ENCODE measurements around the gene LYRM9. TPM values are rescaled to one million over a fixed set of nuclear protein-coding genes. Genes with fewer than 3 reads are reported as not detected.

LYRM9 gene
- total and polyA plus RNA-seq, 9 of the 15 experiments (the other 6 are each of a cell fraction or from before 2014, with no cell fraction given), result 0.98 to 4.7 (median 1.8) TPM

GRCh38 chr17:27928587-27928986 is 35.4 kb upstream of the LYRM9 start (continued):
- TF ChIP-seq MTA2 (IDR thresholded peaks at IDR 0.05; ENCODE audit: low read depth) (no peak), FOS (IDR thresholded peaks at IDR 0.05; ENCODE audit: extremely low read depth, insufficient read length) (no peak), POU5F1 (IDR thresholded peaks at IDR 0.05; ENCODE audit: borderline replicate concordance, low read depth, low read length, partially characterized antibody) (no peak), ZNF384 (IDR thresholded peaks at IDR 0.05; ENCODE audit: low read depth, low read length) (0 out of 2 replicates have a peak, but pooled peaks have one; percentile 42), ARID1B (IDR thresholded peaks at IDR 0.05) (peak; percentile 53), BHLHE40 (IDR thresholded peaks at IDR 0.05; ENCODE audit: low read length) (no peak), TCF7 (IDR thresholded peaks at IDR 0.05; ENCODE audit: borderline replicate concordance) (no peak), SP1 (CRISPR knock-in tag; IDR thresholded peaks at IDR 0.05) (no peak), CBFA2T3 (IDR thresholded peaks at IDR 0.05) (peak; percentile 66), ZNF23 (CRISPR knock-in tag; IDR thresholded peaks at IDR 0.05) (no peak), PCBP2 (IDR thresholded peaks at IDR 0.05; ENCODE audit: low read depth, low read length, poor library complexity, severe bottlenecking) (no peak), ZNF3 (CRISPR knock-in tag; IDR thresholded peaks at IDR 0.05) (no peak), ELF4 (CRISPR knock-in tag; IDR thresholded peaks at IDR 0.05) (no peak), ZNF644 (tag; IDR thresholded peaks at IDR 0.05; ENCODE audit: low read depth) (no peak), NR2C2 (CRISPR knock-in tag; IDR thresholded peaks at IDR 0.05) (no peak), NR2C2 (tag; IDR thresholded peaks at IDR 0.05) (no peak), ZNF239 (CRISPR knock-in tag; IDR thresholded peaks at IDR 0.05) (no peak), PPARD (CRISPR knock-in tag; IDR thresholded peaks at IDR 0.05) (no peak), TAL1 (IDR thresholded peaks at IDR 0.05) (peak; percentile 33; the same call in 1 of the 2 replicates), ZNF12 (CRISPR knock-in tag; IDR thresholded peaks at IDR 0.05) (no peak), NR3C1 (CRISPR knock-in tag; IDR thresholded peaks at IDR 0.05) (no peak), NFIX (CRISPR knock-in tag; IDR thresholded peaks at IDR 0.05; ENCODE audit: low read depth) (no peak), ZNF696 (CRISPR knock-in tag; conservative IDR thresholded peaks at IDR 0.05) (no peak), ZFP36 (IDR thresholded peaks at IDR 0.05; ENCODE audit: low read depth, low read length, partially characterized antibody) (no peak), THRB (CRISPR knock-in tag; conservative IDR thresholded peaks at IDR 0.05) (no peak), TCF3 (CRISPR knock-in tag; IDR thresholded peaks at IDR 0.05) (peak; percentile 54), GABPB2 (CRISPR knock-in tag; conservative IDR thresholded peaks at IDR 0.05) (no peak), HOMEZ (CRISPR knock-in tag; IDR thresholded peaks at IDR 0.05) (no peak), ZNF707 (CRISPR knock-in tag; conservative IDR thresholded peaks at IDR 0.05) (no peak), TEAD4 (IDR thresholded peaks at IDR 0.05; ENCODE audit: low read length) (peak; percentile 50; the same call in 1 of the 2 replicates), TEAD4 (CRISPR knock-in tag; IDR thresholded peaks at IDR 0.05; ENCODE audit: borderline replicate concordance) (no peak), GTF2A2 (tag; IDR thresholded peaks at IDR 0.05) (no peak)

Data from K562 (cell line).